GM12872 (cell line): Measurements from ENCODE around the gene OSGEPL1.

Source experiments
- TF ChIP-seq, protein P1 (sequence below): IDR thresholded peaks from 3 replicates; pipeline ENCODE4 v1.5.1; 2011; ENCODE audit warnings: low read depth, mild to moderate bottlenecking, low read length, moderate library complexity; ENCODE audit not compliant: insufficient read depth

Gene OSGEPL1

DNA sequence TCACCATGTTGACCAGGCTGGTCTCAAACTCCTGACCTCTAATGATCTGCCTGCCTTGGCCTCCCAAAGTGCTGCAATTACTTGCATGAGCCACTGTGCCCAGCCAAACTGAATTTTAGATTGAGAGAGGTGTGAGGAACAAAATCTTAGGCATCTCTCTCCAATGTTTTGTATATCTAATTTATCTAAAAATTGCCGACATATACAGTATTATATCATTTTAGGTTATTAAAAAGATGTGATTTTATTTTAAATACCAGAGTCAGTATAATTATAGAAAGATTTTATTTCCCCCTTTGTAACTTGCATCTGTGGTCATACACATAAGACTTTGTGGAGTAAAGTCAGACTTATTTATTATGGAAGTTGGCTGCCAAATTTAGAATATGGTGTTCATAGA is 31.7 kb upstream of the OSGEPL1 start:
- TF ChIP-seq, protein P1, sequence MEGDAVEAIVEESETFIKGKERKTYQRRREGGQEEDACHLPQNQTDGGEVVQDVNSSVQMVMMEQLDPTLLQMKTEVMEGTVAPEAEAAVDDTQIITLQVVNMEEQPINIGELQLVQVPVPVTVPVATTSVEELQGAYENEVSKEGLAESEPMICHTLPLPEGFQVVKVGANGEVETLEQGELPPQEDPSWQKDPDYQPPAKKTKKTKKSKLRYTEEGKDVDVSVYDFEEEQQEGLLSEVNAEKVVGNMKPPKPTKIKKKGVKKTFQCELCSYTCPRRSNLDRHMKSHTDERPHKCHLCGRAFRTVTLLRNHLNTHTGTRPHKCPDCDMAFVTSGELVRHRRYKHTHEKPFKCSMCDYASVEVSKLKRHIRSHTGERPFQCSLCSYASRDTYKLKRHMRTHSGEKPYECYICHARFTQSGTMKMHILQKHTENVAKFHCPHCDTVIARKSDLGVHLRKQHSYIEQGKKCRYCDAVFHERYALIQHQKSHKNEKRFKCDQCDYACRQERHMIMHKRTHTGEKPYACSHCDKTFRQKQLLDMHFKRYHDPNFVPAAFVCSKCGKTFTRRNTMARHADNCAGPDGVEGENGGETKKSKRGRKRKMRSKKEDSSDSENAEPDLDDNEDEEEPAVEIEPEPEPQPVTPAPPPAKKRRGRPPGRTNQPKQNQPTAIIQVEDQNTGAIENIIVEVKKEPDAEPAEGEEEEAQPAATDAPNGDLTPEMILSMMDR = no peak

DNA sequence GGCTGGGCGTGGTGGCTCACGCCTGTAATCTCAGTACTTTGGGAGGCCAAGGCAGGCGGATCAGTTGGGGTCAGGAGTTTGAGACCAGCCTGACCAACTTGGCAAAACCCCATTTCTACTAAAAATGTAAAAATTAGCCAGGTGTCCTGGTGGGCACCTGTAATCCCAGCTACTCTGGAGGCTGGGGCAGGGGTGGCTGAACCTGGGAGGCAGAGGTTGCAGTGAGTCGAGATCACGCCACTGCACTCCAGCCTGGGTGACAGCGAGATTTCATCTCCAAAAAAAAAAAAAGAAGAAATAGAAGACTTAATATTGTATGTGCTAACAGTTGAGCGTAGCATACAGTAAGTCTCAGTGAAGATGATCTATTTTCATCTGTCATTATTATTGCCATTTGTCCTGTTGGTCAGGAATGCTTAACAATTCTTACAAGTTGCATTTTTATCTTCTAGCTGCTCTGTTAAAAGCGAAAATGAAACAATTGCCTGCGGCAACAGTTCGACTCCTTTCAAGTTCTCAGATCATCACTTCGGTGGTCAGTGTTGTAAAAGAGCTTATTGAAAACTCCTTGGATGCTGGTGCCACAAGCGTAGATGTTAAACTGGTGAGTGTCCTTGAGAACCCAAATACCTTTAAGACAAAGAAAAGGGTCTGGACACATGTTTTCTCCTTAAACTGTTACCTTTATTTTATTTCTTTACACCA is 28.9 kb upstream of the OSGEPL1 start:
- TF ChIP-seq, protein P1 = no peak

DNA sequence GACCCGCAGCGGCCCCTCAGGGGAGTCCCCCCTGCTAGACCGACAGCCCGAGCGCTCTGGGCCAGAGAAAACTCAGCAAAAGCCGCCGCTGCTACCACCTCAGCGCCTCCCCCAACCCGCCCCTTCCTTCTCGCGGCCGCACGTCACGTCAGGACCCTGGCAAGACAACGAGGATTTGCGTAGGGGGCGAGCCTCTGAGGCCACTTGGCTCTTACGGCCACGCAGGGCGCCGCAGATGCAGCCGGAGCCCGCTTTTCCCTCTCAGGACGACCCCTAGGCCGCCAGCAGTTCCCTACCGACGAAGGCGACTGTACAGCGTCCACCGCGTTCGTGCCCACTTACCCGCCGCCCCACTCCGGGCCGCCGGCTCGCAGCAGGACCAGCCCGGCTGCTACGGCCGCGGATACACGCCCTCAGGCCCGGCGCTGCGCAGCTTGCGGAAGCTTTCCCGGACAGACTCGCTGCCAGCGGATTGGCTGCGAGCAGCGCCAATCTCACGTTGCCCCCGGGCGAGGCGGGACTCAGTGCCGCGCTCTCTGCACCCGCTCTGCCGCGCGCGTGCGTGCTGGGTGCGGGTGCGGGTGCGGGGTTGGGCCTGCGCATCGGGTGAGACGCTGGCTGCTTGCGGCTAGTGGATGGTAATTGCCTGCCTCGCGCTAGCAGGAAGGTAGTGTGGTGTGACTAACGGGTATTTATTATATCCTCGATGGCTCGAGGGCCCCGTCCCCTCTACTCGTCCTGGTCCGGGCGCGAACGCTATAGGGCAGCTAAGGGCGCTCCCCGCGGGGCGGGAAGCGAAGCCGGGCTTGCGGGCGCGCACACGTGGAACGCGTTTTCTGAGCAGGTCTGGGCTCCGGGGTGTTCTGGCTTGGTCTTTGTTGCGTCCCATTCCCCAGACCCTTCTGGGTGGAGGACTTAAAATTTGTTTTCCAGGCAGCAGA is 21.6 kb upstream of the OSGEPL1 start, which contains the start of the genes ORMDL1 and PMS1:
Gene ORMDL1 (minus strand): TSS at position 413 of the 941 bp plus-strand sequence. CDS start 1,744 bp downstream, outside the sequence.
Gene PMS1 (plus strand): TSS at position 524 of the 941 bp plus-strand sequence. CDS start 7,360 bp downstream, outside the sequence.
- TF ChIP-seq, protein P1 = no peak

DNA sequence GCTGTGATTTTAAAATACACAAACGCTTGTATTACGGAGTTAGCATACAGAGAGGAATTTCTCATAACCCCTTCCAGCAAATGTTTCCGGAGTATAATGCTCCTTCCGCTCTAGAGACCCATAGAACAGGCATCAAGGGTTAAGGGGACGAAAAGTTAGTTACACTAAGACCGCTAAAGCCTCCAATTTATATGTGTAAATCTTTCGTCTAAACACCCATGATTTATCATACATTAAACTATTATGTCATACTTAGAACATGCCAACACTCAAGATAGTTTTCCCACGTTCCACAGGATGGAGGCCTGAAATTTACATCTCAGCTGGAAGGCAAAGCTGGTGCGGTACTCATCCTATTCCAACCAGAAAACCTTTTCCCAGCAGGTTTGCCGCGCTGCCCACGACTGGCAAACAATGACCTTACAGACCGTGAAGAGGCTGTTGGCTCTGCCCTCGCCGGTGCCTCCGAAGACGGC is 20.9 kb upstream of the OSGEPL1 start:
- TF ChIP-seq, protein P1 = no peak

DNA sequence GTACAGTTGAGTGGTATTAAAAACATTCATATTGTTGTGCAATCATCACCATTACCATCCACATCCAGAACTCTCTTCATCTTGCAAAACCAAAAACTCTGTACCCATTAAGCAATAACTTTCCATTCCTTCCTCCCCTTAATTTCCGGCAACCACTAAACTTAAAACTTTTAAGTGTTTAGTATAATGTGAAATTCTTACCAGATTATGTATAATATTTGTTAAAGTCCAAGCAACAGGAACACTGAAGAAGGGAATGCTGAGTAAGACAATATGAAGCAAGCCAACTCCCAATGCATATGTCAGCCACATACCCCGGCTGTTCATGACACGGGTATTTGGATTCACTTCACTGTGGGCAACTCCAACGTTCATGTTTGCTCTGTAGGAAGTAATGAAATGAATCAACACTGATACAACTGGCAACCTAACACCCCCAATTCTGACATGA is 19.7 kb upstream of the OSGEPL1 start:
- TF ChIP-seq, protein P1 = no peak

DNA sequence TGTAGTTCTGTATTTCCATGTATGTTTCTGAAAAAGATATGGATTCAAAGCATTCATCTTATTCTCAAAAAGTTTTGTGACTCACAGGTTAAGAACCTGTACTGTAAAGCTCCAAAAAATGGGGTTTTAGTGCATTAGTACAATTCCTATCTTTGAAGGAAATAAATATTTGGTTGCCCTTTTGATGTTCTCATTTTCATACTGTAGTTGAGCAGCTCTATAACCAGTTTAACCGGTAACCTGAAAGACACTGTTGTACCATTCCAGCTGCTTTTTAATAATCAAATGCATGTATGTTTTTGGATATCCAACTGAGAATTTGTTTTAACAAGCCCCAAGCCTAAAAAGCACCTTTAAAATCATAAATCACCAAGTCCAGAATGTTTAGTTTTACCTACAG is 9.6 kb upstream of the OSGEPL1 start:
- TF ChIP-seq, protein P1 = no peak
